CD4-positive, alpha-beta T cell (primary cell): ENCODE results near the gene DOP1A. TPM values are rescaled to one million over a fixed set of nuclear protein-coding genes. Genes with fewer than 3 reads are reported as not detected.

ENCODE experiments used
- ATAC-seq: fragments of 200-7000 bp; cut with Tn5 transposase; one replicate; pipeline ENCODE4 v1.10.0; 2022; ENCODE audit warnings: mild to moderate bottlenecking; ENCODE audit not compliant: poor library complexity
- CTCF ChIA-PET: fragments of 350-600 bp; sonication (Branson Sonifier 250); formaldehyde crosslinking; loops from one replicate; lab custom pipeline; 2021; ENCODE audit warnings: antibody characterized with exemption, inconsistent platforms; lab: Charles Lee
- POLR2A ChIA-PET: fragments of 350-600 bp; sonication (Branson Sonifier 250); formaldehyde crosslinking; loops from one replicate; lab custom pipeline; 2021; ENCODE audit warnings: antibody characterized with exemption, inconsistent platforms; lab: Charles Lee
- DNase-seq, 14 experiments: peaks; one replicate each; pipeline ENCODE4 v3.0.0-alpha.2; 2013 to 2020; ENCODE audit warnings: mixed read lengths in 2 of 14
- H3K27ac ChIP-seq, 2 donors: one replicate each; pipeline versions ENCODE4 v1.5.1 to v1.7.0; 2013; ENCODE audit warnings: low read length in 2 of 2, low read depth in 1 of 2, mild to moderate bottlenecking in 1 of 2
- H3K27me3 ChIP-seq, 2 experiments: 1 replicate in 1 of 2; 2 replicates in 1 of 2; pipeline versions ENCODE4 v1.6.1 to v1.7.0; 2013; ENCODE audit warnings: low read length in 2 of 2, control low read depth in 1 of 2, mild to moderate bottlenecking in 1 of 2, moderate library complexity in 1 of 2; ENCODE audit not compliant: insufficient read depth in 2 of 2, control insufficient read depth in 1 of 2
- H3K36me3 ChIP-seq: one replicate; pipeline ENCODE4 v1.6.1; 2013; ENCODE audit warnings: low read length, control low read depth; ENCODE audit not compliant: insufficient read depth
- H3K4me1 ChIP-seq: one replicate; pipeline ENCODE4 v1.6.1; 2013; ENCODE audit warnings: low read length, control low read depth; ENCODE audit not compliant: insufficient read depth
- H3K4me3 ChIP-seq: one replicate; pipeline ENCODE4 v1.5.1; 2013; ENCODE audit warnings: mild to moderate bottlenecking, low read length, moderate library complexity
- H3K9me3 ChIP-seq, 2 experiments: 1 replicate in 1 of 2; 2 replicates in 1 of 2; pipeline versions ENCODE4 v1.6.1 to v1.7.0; 2013; ENCODE audit warnings: low read length in 2 of 2, mild to moderate bottlenecking in 2 of 2, control low read depth in 1 of 2, moderate library complexity in 1 of 2; ENCODE audit not compliant: control insufficient read depth in 1 of 2, insufficient read depth in 1 of 2
- H3K27ac Mint-ChIP-seq: one replicate; pipeline ENCODE4 v1.8.0; 2020; ENCODE audit warnings: mixed read lengths
- H3K27me3 Mint-ChIP-seq: one replicate; pipeline ENCODE4 v1.8.0; 2021; ENCODE audit warnings: mixed read lengths
- H3K36me3 Mint-ChIP-seq: one replicate; pipeline ENCODE4 v1.8.0; 2021; ENCODE audit warnings: low read depth, mixed read lengths
- H3K4me1 Mint-ChIP-seq: one replicate; pipeline ENCODE4 v1.8.0; 2021; ENCODE audit warnings: low read depth, mixed read lengths
- H3K4me3 Mint-ChIP-seq: one replicate; pipeline ENCODE4 v1.8.0; 2020; ENCODE audit warnings: mild to moderate bottlenecking, mixed read lengths
- H3K9me3 Mint-ChIP-seq: one replicate; pipeline ENCODE4 v1.8.0; 2020; ENCODE audit warnings: mixed read lengths
- intact Hi-C, 2 experiments: fragments of 100-400 bp; cut with DNase I in 1 of 2; cut with micrococcal nuclease in 1 of 2; formaldehyde crosslinking; loops; one replicate each; pipeline versions ENCODE4 v1.15.1 to v1.9.0; 2023 to 2025; cut with DNase I, micrococcal nuclease
- total RNA-seq, 174 experiments: library from RNA in 2 of 174; stranded (reverse) in 2 of 174; gene quantifications; one replicate each; pipeline ENCODE4 v1.2.3 and lab custom pipeline; 2021 to 2026
- TF ChIP-seq, protein P1 (sequence below): fragments of 200-600 bp; IDR thresholded peaks from one replicate; pipeline ENCODE4 v1.8.0; 2022; ENCODE audit warnings: antibody characterized with exemption, mild to moderate bottlenecking

DOP1A gene
- total RNA-seq, 2 experiments from 2014 or later: 15.6 to 15.8 TPM

DNA sequence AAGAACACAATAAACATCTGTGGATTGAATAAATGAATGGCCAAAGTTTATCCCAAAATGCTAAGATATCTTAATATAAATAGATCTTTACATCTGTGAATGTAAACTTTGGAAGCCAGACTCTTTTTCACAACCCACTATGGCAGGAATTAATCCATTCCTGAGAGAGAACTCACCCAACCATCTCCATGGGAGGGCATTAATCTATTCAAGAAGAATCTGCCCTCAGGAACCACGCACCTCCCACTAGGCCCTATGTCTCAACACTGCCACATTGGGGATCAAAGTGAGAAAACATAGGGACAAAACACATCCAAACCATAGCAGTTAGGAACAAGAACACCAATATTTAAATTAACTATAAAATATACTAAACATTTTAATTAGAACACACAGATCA lies 5.2 kb upstream of the DOP1A start:
- POLR2A ChIA-PET: no interaction called here
- TF ChIP-seq, protein P1, sequence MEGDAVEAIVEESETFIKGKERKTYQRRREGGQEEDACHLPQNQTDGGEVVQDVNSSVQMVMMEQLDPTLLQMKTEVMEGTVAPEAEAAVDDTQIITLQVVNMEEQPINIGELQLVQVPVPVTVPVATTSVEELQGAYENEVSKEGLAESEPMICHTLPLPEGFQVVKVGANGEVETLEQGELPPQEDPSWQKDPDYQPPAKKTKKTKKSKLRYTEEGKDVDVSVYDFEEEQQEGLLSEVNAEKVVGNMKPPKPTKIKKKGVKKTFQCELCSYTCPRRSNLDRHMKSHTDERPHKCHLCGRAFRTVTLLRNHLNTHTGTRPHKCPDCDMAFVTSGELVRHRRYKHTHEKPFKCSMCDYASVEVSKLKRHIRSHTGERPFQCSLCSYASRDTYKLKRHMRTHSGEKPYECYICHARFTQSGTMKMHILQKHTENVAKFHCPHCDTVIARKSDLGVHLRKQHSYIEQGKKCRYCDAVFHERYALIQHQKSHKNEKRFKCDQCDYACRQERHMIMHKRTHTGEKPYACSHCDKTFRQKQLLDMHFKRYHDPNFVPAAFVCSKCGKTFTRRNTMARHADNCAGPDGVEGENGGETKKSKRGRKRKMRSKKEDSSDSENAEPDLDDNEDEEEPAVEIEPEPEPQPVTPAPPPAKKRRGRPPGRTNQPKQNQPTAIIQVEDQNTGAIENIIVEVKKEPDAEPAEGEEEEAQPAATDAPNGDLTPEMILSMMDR: no peak

DNA sequence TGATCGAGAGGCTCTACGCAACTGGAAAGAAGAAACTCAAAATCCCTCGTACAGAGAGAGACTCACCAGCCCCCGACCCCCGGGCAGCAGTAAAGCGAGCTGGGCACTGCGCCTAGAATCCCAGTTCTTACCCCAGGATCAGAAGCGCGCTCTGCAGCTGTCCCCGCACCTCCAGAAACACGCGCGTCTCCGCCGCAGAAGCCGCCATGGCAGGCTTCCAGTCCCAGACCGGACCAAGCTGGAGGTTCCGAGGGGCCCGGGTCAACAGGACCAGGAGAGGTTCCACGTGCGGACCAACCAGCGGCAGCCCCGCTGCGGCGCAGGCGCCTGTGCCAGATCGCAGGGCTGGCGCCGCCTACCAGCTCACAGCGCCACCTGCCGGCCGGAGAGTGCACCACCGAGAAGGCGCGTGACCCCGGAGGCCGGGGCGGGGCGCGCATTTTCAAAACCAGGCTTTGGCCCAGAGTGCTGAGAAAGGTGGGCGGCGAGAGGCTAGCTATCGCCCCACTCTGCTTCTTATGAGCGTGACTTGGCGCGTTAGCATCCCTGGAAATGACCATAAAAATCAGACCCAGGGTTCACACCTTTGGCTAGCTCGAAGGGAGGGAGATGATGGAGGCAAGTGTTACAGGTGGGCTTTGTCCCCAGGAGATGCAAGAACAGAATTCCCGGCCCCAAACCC lies 1.8 kb upstream of the DOP1A start, which contains the start of gene UBE3D:
Gene UBE3D (minus strand): TSS at position 331 of the 682 bp plus-strand sequence. CDS start 123 bp downstream, at position 208.
- Mint-ChIP-seq H3K4me3 (peak within 1 kb of the TSS; percentile 93), H3K36me3 (peaks cover 14% of the 10 kb centered on the region), H3K4me1 (peaks cover 62% of the 10 kb centered on the region), H3K27ac (peak within 1 kb of the TSS; percentile 47), H3K27me3 (no peaks in the 10 kb centered on the region), H3K9me3 (no peaks in the 10 kb centered on the region)
- H3K27ac ChIP-seq: peak within 1 kb of the TSS in 1 of 2 donors; percentile 42
- ATAC-seq (peak; percentile 61), DNase-seq (peak; percentile 83 to 95 (median 90))
- POLR2A ChIA-PET: interaction anchor here (0.8 to 1.6 kb wide), 7 partner anchors 11 to 1314 kb away, joined by 3 to 8 read pairs (median 6); partner anchors contain the start of genes PGM3, RWDD2A and TENT5A
- no peaks in the 10 kb centered on the region for H3K27me3 ChIP-seq
- H3K4me1 ChIP-seq: peaks cover 14% of the 10 kb centered on the region
- H3K4me3 ChIP-seq: peak within 1 kb of the TSS; percentile 85
- TF ChIP-seq, protein P1: peak; percentile 98
- H3K9me3 ChIP-seq: no peaks in the 10 kb centered on the region
- no peaks in the 10 kb centered on the region for H3K36me3 ChIP-seq
- CTCF ChIA-PET: interaction anchor here (0.7 to 2.6 kb wide), 23 partner anchors 8 to 1162 kb away, joined by 3 to 12 read pairs (median 4); partner anchors contain the start of genes CEP162, CYB5R4, PGM3 and RWDD2A
- intact Hi-C loops: loop anchor here (2.0 to 10.0 kb wide), 6 partner anchors 127 to 1162 kb away; partner anchors contain the start of genes CEP162 (in 2 of the 2), IBTK (in 1 of the 2), PGM3 (in 1 of the 2) and PRSS35 (in 1 of the 2)

More for the DNA sequence above, 5.2 kb upstream of the DOP1A start:
- DNase-seq: no peak
- peaks cover 26% of the 10 kb centered on the region for H3K36me3 Mint-ChIP-seq
- no peak overlapping the region for H3K4me3 ChIP-seq
- peaks cover 34% of the 10 kb centered on the region for H3K4me1 Mint-ChIP-seq
- H3K27me3 ChIP-seq: no peaks in the 10 kb centered on the region
- H3K9me3 ChIP-seq: no peaks in the 10 kb centered on the region
- CTCF ChIA-PET: no interaction called here
- intact Hi-C loops: loop anchor here (10.0 kb wide), 2 partner anchors 453 to 803 kb away; partner anchors contain the start of gene PRSS35 (in 1 of the 2)
- no peak overlapping the region for H3K27ac Mint-ChIP-seq
- H3K9me3 Mint-ChIP-seq: no peaks in the 10 kb centered on the region
- H3K36me3 ChIP-seq: peaks cover 1% of the 10 kb centered on the region
- H3K4me3 Mint-ChIP-seq: no peak overlapping the region
- no peak for ATAC-seq
- H3K27me3 Mint-ChIP-seq: no peaks in the 10 kb centered on the region
- peaks cover 9% of the 10 kb centered on the region for H3K4me1 ChIP-seq
- H3K27ac ChIP-seq: no peak overlapping the region

DNA sequence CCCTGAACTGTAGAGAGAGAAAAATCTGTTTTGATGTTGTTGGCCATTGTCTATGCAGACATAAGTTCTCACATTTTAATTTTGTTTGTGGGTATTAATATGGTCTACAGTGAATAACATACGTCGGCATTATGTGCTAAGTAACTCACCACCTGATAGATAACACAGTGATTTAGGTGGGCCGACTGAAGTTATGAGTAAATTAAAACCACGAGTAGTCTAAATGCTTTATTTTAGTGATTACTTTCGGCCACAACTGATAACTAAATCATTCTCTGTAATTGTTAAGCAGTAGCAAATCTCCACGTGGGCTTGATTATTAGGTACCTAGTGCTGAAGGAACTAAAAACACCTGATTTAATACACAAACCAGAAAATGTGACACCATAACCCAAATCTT lies 1.1 kb downstream of the DOP1A start:
- Histone ChIP-seq H3K27me3 (no peaks in the 10 kb centered on the region), H3K4me1 (peaks cover 19% of the 10 kb centered on the region), H3K9me3 (no peaks in the 10 kb centered on the region), H3K27ac (peak overlapping the region; percentile 73 to 85), H3K36me3 (no peaks in the 10 kb centered on the region), H3K4me3 (peak overlapping the region; percentile 82)
- peak overlapping the region; percentile 91 for H3K4me3 Mint-ChIP-seq
- POLR2A ChIA-PET: interaction anchor here (1.0 to 1.6 kb wide), 2 partner anchors 15 to 147 kb away, joined by 4 to 9 read pairs; no protein-coding TSS in a partner anchor
- no peaks in the 10 kb centered on the region for H3K27me3 Mint-ChIP-seq
- peaks cover 66% of the 10 kb centered on the region for H3K4me1 Mint-ChIP-seq
- DNase-seq (peak in 1 of 14 experiments; percentile 3), ATAC-seq (no peak)
- no peaks in the 10 kb centered on the region for H3K9me3 Mint-ChIP-seq
- H3K27ac Mint-ChIP-seq: peak overlapping the region; percentile 90
- H3K36me3 Mint-ChIP-seq: peaks cover 7% of the 10 kb centered on the region
- CTCF ChIA-PET: interaction anchor here (1.7 to 2.4 kb wide), 4 partner anchors 32 to 820 kb away, joined by 4 to 13 read pairs (median 9); partner anchors contain the start of gene IBTK
- intact Hi-C loops: loop anchor here (5.0 to 10.0 kb wide), 4 partner anchors 446 to 1159 kb away; partner anchors contain the start of genes CEP162 (in 2 of the 2), IBTK (in 1 of the 2) and PRSS35 (in 1 of the 2)
- TF ChIP-seq, protein P1: no peak
